CD4-positive, alpha-beta T cell treated with Interleukin-2 at 100 ng/mL for 4 hours (primary cell): ENCODE data around the gene MCRIP1.
A peak's percentile ranks its signal among the peaks of the same experiment; 100 is the strongest.

Experiments
- DNase-seq: peaks from one replicate; pipeline ENCODE4 v3.0.0-alpha.2; 2020; ENCODE audit warnings: low spot score

Gene MCRIP1, protein sequence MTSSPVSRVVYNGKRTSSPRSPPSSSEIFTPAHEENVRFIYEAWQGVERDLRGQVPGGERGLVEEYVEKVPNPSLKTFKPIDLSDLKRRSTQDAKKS

DNA sequence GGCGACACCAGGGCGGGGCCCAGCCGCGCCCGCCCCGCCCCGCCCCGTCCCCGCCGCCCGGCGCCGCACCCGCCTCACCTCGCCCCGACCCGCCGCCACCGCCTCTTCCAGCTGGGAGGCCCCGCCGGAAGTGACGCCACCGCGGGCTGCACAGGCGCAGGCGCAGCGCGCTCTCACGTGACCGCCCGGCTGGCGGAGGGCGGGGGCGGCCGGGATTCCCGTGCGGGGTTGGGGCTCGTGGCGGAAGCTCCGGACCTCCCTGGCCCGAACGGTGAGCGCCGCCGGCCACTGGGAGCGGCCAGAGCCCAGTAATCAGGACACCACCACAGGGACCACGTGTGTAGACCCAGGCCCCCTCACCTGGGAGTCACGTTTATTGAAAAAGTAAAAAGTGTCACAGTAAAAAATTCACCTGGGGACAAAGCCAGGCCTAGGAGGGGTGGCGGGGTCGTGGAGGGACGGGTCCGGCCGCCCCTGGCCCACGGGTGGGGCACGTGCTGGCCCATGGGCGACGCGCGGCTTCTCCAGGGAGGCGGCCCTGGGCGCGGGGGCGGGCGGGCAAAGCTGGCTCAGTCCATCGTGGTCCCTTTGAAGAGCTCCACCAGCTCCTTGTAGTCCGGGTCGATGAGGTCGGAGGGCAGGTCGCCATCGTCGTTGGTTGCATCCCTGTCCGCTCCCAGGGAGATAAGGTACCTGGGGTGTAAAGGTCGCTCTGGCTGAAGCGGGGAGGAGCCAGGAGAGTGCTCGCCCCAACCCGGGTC is at the start of gene MCRIP1:
MCRIP1 (minus strand) TSS at position 132 of the 761 bp plus-strand sequence. CDS start 8,785 bp downstream, outside the sequence.
- DNase-seq = peak; percentile 93

DNA sequence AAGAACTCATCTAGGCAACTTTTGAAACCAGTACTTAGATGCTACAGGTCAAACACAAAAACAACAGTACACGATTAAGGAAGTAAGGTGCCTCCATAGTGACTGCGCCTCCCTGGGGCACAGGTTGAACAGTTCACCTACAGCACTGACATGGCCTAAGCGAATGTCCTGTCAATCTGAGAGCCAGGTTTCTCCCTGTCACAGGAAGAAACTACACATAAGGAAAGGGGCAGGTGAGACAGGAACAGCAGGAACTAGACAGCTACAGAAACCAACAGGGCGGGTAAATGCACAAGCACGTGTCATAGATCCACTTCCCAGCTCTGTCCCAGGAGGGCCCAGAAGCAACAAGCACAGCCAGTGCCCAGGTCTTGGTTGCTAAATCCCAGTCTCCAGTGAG is 46.0 kb upstream of the MCRIP1 start:
- DNase-seq = no peak

DNA sequence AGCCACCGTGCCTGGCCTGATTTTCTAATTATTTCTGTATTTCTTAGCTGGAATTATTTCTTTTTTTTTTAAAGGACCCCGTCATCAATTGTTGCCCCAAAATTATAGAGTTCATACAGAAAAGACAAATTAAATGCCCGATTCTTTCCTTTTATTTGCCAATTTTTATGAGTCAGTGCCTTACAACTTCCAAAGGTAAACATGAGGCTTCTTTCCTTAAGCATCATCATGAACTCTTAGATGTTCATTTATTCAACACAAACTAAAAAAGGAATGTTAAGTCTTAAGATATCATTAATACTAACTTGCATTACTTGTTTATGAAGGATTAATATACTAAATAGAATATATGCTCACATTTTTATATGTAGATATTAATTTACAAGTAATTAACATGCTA is 45.2 kb upstream of the MCRIP1 start:
- DNase-seq = no peak

DNA sequence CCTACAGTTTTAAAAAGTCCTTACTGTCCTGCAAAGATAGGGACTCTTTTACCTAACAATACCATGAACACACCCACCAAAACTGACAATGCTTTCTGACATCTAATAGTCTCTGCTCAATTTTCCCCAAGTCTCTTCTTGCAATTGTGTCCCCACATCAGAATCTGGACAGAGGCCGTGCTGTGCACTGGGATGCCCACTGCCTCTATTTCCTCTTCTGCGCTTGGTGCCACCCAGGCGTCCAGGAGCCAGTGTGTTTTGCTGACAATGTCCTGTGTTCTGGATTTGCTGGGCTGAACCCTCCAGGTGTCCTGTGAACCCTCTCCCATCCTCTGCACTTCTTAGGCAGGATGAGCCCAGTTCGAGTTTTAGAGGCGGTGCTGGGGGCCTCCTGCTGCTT is 44.5 kb upstream of the MCRIP1 start:
- no peak for DNase-seq

DNA sequence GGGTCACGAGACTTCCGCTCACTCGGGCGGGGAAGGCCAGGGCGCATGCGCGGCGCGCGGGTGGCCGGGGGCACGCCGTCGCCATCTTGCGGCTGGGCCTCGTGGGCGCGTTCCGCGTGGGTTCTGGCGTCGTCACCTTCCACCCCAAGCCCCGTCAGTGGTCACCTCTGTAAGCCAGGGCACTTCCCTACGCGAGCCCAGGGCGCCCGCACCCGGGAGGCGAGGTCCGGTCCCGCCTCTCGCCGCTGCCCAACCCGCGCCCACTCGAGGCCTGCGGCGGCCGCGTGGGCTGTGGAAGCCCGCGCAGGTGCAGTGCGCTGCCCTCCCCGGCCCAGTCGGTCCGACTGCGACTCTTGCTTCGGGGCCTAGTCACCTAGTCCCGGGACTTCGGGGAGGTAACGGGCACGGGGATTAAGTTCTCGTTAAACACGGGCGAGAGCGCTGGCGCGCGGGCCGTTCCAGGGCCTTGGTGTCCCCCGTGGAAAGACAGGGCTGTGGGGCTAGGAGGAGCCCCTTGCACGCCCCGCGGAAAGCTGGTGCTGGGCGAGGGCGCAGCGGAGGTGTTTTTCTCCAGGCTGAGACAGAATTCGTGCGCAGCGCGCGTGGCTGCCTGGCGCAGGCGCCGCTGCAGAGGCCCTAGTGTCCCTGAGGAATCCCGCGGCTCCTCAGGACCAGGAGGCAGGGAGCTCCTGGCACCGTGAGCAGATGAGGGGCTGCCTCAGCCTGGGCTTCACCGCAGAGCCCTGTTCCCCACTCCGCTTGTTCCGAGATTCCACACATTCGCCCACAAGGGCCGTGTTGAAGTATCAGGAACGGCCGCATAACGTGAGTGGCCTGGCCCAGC is 38.5 kb upstream of the MCRIP1 start:
- DNase-seq = peak; percentile 95

DNA sequence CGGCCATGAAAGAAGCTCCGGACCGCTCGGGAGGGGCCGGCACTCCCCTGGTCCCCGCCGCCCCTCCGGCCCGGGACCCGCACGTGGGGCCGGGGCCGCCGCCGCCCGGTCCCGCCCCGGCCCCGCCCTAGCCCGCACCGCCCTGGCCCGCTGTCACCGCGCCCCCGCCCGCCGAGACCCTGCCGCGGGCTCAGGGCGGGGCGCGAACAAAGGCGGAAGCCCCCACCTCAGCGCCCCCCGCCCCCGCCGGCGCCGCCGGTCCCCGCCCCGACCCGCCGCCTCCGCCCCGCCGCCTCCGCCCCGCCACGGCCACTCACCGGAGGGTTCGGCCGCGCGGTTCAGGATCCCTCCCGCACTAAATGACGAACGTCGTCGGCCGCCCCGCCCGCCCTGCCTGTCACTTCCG is 37.9 kb upstream of the MCRIP1 start, which contains the start of gene ARHGDIA:
ARHGDIA (minus strand) TSS at position 357 of the 406 bp plus-strand sequence. CDS start 1,407 bp downstream, outside the sequence.
- no peak for DNase-seq

DNA sequence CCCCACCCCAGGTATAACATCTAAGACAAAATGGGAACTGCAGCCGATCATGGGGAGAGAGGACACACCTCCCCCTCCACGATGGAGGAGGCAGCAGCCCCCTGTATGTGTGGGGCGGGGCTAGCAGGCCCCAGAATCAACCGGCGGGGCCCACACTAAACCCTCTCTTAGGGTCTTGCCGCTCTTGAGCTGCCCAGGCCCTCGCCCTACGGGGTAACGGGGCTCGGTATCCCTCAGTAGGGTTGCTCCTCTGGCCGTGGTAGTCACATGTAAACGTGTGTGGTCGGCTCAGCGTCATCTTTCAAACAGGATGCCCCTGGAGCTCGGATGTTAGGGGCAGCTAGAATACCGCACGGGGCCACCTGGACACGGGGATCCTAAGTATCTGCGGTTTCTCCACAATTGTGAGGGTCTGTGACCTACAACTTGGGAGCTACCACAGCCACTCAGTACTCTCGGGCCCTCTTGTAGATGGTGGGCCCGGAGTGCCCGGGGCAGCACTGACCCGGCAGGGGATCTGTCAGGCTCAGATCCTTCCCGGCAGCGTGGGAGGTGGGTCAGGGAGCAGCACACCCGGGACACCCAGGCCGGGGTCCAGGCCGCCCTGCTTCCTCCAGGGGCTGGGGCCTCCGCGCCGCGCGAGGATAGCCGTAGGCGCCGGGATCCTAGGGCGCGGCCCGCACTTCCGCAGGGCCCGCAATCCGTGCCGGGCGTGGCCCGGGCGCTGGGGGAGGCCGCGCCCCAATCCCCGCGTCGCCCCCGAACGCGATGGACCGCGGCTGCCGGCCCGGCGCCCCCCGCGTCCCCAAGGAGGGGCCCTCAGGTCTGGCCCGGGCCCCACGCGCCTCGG is 37.3 kb upstream of the MCRIP1 start:
- peak; percentile 44 for DNase-seq

DNA sequence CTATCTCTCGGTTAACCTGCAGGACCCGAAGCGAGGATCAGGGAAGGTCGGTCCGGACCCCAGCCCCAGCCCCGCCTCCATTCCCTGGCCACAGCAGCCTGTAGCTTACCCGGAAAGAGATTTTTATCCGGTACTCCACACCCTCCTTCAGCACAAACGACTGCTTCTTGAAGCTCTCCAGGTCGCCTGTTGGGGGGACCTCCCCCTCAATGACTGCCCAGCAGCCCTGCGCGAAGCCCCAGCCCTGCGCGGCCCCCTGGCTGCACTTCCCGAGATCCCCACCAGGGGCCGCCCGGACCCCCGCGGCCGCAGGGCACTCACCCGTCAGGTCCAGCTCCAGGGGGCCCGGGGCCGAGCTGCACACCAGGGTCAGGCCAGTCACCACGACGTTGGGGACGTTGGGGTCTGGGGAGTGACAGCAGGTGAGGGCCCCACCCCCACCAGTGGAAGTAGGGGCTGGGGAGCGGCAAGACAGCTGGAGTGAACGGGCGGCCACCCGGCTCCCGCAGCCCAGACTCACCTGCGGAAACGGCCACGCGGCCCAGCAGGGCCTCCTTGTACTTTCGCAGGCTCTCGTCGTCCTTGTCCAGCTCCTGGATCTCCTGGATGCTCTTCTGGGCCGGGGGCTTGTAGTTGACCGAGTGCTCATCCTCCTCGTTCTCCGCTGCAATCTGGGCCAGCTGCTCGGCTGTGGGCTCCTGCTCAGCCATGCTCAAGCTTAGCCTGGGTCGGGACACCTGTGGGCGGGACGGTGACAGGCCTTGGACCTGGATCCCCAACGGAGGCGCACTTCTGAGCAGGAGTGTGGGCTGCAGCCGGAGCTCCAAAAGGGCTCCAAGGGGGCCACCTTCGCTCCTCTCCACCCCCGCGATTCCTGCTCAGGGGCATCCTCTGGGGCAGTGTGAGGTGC is 36.4 kb upstream of the MCRIP1 start:
- peak; percentile 27 for DNase-seq

DNA sequence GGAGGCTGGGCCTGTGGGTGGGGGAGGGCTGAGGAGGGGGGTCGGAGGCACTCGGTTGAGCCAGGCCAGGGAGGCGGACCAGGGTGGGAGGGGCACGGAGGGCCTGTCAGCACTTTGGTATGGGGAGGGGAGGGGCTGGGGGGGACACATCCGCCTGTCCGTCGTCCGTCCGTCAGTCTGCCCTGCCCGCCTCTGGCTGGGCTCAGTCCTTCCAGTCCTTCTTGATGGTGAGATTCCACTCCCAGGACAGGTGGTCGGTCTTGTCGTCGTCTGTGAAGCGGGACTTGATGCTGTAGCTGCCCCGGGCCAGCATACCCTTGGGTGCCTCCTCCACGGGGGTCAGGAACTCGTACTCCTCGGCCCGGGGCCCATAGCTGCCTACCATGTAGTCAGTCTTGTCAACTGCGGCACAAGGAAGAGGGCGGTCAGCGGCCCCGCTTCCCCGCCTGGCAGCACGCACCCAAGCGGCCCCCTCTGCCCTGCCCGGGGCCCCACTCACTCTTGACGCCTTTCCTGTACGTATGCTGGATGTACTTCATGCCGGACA is 35.7 kb upstream of the MCRIP1 start:
- DNase-seq = no peak

DNA sequence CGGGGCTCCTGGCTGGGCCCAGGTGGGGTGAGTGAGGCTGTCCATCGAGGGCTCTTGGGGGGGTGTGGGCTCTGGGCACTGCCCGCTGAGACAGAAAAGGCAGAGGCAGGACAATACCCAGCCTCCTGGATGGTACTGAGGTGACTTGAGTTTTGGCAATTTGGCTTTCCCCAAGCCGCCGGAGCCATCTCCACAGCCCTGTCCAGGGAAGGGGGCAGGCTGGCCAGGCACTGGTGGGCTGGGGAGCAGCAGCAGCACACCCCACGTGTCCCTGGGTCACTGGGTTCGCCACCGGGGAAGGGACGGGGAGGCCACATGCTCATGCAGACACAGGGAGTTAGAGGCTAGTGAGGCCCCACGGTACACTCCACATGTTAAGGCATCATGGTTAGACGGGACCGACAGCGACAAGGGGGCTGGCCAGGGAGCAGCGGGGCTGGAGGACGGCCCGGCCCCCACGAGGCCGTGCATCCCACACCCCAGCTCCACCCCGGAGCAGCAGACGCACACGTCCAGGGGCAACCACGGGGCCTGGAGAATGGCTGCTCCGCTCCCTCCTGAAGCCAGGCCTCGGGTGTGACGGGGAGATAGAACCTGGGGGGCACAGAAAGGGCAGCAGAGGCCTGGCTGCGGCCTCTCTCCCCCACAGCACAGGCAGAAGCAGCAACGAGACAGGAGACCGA is 35.0 kb upstream of the MCRIP1 start:
- DNase-seq = no peak

DNA sequence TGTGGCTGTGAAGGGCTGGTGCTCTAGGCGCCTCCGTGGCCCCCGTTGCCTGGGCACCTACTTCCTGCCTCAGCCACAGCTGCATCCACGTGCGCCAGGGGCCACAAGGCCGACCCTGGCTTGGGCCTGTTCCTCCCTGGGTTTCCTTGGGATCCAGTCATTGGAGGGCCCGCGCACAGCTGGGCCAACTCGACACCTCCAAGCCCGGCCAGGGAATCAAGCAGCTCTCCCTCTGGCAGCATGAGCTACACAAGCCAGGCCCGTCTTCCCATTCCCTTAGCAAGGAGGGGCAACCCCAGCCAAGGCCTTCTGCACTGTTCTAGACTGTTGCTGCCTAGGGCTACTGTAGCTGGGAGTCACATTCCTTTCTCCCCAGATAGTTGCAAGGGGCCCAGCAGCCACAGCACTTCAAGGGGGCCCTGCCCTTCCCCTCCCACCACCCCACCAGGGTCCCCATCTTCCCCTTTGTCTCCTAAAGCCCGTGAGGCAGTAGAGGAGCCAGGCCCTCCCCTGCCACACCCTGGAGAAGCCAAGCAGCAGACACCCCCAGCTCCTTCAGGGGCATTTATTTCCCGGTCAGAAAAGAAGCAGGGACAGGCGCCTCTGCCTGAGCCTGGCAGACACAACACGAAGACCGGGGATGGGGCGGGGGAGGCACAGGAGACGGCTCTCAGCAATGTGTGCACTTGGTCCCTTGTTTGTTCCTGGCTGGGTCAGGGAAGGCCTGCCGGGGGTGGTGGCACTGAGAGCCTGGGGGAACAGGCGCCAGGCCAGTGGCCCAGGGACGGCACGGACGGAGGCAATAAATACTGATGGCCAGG is 34.3 kb upstream of the MCRIP1 start:
- no peak for DNase-seq

DNA sequence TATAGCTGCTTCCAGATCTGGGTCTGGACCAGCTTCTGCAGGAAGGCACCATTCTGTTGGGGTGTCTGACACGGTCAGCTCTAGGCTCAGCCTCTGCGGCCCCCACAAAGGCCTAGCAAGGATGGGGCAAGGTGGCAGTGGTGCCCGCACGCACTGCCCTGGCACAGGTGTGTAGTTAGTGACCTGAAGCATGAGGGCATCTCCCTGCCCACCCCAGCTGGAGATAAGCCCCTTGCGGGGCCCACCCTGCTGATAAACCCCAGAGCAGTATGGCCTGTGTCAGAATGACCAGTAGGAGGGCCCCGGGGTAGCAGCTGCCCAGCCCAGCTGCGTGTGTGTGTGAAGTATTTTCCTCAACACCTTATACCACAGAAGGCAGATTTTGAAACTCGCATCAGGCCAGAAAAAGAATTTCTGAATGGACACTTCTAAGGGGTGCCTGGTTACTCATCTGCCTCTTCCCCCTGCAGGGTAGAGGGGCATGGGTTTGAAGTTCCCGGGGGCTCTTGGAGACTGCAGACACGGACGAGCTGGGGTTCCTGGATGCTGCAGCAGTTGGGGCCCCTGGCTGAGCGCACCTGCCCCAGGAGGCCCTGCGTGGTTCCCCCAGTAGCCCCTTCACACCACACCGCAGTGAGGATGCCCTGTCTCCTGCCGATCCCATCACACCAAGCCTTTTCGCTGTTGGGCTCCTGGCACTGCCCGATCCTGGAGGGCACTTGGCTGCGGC is 33.5 kb upstream of the MCRIP1 start:
- no peak for DNase-seq

DNA sequence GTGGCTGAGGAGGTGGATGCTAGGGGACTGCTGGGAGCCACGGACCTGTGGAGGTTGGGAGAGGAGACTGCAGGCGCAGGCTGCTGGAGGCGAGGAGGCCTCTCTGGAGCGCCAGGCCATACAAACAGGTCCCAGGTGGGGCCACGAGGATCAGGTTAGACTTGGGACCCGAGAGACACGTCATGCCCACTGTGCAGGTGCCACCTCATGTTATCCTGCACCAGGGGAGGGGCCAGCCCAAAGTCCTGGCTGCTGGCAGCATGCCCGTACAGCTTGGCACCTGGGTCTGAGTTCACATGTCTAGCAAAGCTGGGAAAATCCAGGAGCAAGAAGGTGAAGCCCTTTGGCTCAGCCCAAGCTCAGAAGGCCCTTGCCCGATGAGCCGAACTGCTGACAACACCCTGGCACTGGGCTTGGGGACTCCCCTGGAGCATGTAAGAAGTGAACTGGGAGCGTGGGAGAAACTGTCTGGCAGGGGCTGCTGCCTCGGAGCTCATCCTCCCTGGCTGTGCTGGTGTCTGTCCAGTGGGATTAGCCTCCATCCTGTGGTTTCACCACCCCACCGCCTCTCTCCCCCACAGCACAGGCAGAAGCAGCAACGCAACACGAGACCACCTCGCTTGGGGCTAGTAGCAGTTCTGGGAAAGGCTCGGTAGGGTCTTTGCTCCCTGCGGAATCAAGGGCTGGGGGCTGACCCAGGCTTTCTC is 32.8 kb upstream of the MCRIP1 start:
- no peak for DNase-seq

DNA sequence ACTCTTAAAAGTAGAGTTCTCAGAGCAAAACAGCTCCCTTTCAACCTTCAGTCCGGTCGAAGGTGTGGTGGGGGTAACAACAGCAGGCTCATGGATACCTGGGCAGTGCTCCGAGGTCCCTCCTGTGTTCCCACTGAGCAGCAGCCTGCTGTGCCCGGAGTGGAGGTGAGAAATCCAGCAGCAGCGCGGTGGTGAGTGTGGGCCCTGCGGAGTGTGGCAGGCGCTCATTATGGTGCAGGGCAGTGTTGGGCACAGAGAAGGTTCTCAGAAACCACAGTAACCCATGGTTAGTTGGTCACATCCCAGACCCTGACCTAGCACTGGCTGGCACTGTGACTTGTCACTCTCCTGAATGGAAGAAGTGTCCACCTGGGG is 32.3 kb upstream of the MCRIP1 start:
- no peak for DNase-seq

DNA sequence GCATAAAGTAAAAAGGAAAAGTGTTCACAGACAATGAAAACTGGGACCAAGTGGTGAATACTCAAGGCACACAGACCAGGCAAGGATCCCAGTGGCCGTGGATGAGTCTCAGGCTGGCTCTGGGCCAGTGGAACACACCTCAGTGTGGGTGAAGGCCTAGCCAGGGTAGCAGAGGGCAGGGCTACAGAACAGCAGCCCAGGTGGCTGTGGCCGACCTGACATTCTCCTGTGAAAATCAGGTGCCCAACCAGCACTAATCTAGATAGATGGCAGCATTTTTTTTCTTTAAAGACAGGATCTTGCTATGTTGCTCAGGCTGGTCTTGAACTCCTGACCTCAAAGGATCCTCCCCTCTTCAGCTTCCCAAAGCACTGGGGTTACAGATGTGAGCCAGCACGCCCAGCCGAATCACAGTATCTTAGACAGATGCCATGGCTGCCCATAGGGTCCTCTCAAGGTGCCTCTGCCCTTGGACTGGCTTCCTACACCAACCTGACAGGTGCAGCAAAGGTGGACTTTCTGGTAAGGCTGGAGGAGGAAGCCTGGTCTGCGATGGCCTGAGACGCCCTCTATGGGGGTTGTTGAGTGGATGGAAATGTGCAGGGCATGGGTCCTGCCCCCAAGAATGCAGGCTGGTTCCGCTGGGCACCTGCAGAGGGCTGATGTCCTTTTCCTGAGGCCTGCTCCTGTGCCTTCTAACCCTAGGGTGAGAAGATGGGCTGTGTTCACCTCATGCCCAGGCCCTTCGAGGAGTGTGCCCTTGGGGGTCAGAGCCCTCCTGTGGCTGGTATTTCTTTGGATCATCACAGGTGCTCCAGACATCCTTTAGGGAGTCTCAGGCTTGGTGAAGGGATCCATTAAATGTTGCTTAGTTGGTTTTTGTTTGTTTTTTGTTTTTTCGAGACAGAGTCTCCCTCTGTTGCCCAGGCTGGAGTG is 31.0 kb upstream of the MCRIP1 start:
- no peak for DNase-seq

DNA sequence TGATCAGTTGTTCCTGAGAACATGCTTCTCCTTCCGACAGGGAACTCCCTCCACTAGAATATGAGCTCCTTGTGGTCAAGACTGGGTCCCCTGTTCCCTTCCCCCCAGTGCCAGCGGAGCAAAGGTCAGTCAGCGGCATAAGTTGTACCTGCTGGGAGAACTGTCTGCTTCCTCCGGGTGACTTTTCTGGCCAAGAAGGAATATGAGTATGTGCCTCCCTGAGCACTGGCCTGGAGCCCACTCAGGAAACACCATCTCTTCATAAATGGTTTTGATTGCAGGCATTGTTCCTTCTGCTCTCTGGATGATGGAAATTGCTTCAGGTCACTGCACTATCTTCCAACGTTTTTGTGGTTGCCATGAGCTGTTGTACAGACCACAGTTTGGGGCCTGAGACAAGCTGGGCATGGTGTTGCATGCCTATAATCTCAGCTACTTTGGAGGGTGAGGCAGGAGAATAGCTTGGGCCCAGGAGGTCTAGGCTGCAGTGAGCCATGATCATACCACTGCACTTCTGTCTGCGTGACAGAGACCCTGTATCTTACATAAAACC is 30.1 kb upstream of the MCRIP1 start:
- no peak for DNase-seq
